K562 (cell line): Measurements from ENCODE around the gene OR52E6. TPM values are rescaled to one million over a fixed set of nuclear protein-coding genes. Genes with fewer than 3 reads are reported as not detected.
A peak's percentile ranks its signal among the peaks of the same experiment; 100 is the strongest.

Experiments used
- CHD7 ChIP-seq: fragments of 200-600 bp; sonication (generic); IDR thresholded peaks from one replicate; pipeline ENCODE4 v1.6.1; 2012; ENCODE audit warnings: mild to moderate bottlenecking, low read depth, low read length, inconsistent platforms
- GATA2 ChIP-seq: sonication (generic); formaldehyde crosslinking; IDR thresholded peaks from 2 replicates; pipeline ENCODE4 v1.4.0; 2020; ENCODE audit warnings: mild to moderate bottlenecking, missing genetic modification reagents
- GTF3C2 ChIP-seq: IDR thresholded peaks from 3 replicates; pipeline ENCODE4 v1.6.1; 2011; ENCODE audit warnings: borderline replicate concordance, mild to moderate bottlenecking, moderate library complexity; ENCODE audit not compliant: insufficient read length; ENCODE audit errors: extremely low read depth
- HSF4 ChIP-seq: fragments of 250-450 bp; sonication (Bioruptor Pico); IDR thresholded peaks from 2 replicates; pipeline ENCODE4 v2.1.2; 2022; ENCODE audit warnings: mild to moderate bottlenecking, moderate library complexity, borderline replicate concordance
- KHSRP ChIP-seq: fragments of 450-650 bp; IDR thresholded peaks from 2 replicates; pipeline ENCODE4 v1.6.1; 2017
- NCOA2 ChIP-seq, 2 experiments: fragments of 450-650 bp; IDR thresholded peaks; 2 replicates each; pipeline ENCODE4 v1.6.1; 2018; ENCODE audit warnings: mild to moderate bottlenecking in 2 of 2, moderate library complexity in 1 of 2; ENCODE audit not compliant: partially characterized antibody in 2 of 2
- PURB ChIP-seq: sonication (generic); formaldehyde crosslinking; IDR thresholded peaks from 2 replicates; pipeline ENCODE4 v1.9.0; 2021; ENCODE audit warnings: low read depth, mild to moderate bottlenecking, missing genetic modification reagents
- STAT5A ChIP-seq: IDR thresholded peaks from 2 replicates; pipeline ENCODE4 v1.6.1; 2012; ENCODE audit warnings: low read length, inconsistent platforms, borderline replicate concordance
- TRIM25 ChIP-seq: fragments of 450-650 bp; IDR thresholded peaks from 2 replicates; pipeline ENCODE4 v1.7.0; 2016; ENCODE audit warnings: borderline replicate concordance
- ZNF24 ChIP-seq: fragments of 450-650 bp; IDR thresholded peaks from 2 replicates; pipeline ENCODE4 v1.6.1; 2016
- polyA plus RNA-seq, 8 experiments: library from polyadenylated mRNA; depleted of rRNA in 4 of 8; stranded (reverse) in 5 of 8; unstranded in 3 of 8; fragments of >200 nt; fragmentation: Nextera tagmentation in 2 of 8; fragmentation: Illumina TruSeq in 1 of 8; extraction: Ambion mirVana in 2 of 8; extraction: Trizol in 1 of 8; gene quantifications; 2 replicates each; pipeline versions ENCODE4 v1.2.1 to v1.2.3, GENCODE V29; 2011 to 2014; ENCODE audit warnings: inconsistent platforms in 1 of 8, missing spikeins in 1 of 8
- total RNA-seq, 7 experiments: library from RNA; depleted of rRNA in 6 of 7; stranded (reverse); fragments of >200 nt in 6 of 7; fragmentation: Illumina TruSeq in 2 of 7; extraction: Trizol in 2 of 7; gene quantifications; 2 replicates each; pipeline versions ENCODE4 v1.2.1 to v1.2.3, GENCODE V29; 2011 to 2021; ENCODE audit warnings: low replicate concordance in 1 of 7

The OR52E6 gene
- total and polyA plus RNA-seq, 9 of the 15 experiments (the other 6 are each of a cell fraction or from before 2014, with no cell fraction given) = not detected

- no peak for TF ChIP-seq CHD7
- TF ChIP-seq STAT5A = peak; percentile 72
- peak; percentile 77 for TF ChIP-seq ZNF24
- peak in 1 of 2 experiments; percentile 23 for TF ChIP-seq NCOA2 (IDR thresholded peaks at IDR 0.05; ENCODE audit: partially characterized antibody in 2 of 2)
- no peak for TF ChIP-seq GTF3C2
- no peak for TF ChIP-seq HSF4 (CRISPR knock-in tag)
- no peak for TF ChIP-seq TRIM25
- TF ChIP-seq KHSRP = no peak
- no peak for TF ChIP-seq PURB (CRISPR knock-in tag)
- peak; percentile 56 for TF ChIP-seq GATA2
Observed at GRCh38 chr11:5809905-5810795, 31.5 kb downstream of the OR52E6 start (continued).
